HTR-8/SVneo (cell line): Measurements from ENCODE around the gene LPCAT4.
A peak's percentile ranks its signal among the peaks of the same experiment; 100 is the strongest.

Experiments used
- DNase-seq: peaks from one replicate; pipeline ENCODE4 v3.0.0; 2011; ENCODE audit warnings: low spot score, mixed read lengths; ENCODE audit not compliant: insufficient read length
- FAIRE-seq: peaks from 2 replicates; lab custom pipeline; 2011; peaks lifted over from hg19 to GRCh38; lab: Jason Lieb, UNC

The LPCAT4 gene

DNA sequence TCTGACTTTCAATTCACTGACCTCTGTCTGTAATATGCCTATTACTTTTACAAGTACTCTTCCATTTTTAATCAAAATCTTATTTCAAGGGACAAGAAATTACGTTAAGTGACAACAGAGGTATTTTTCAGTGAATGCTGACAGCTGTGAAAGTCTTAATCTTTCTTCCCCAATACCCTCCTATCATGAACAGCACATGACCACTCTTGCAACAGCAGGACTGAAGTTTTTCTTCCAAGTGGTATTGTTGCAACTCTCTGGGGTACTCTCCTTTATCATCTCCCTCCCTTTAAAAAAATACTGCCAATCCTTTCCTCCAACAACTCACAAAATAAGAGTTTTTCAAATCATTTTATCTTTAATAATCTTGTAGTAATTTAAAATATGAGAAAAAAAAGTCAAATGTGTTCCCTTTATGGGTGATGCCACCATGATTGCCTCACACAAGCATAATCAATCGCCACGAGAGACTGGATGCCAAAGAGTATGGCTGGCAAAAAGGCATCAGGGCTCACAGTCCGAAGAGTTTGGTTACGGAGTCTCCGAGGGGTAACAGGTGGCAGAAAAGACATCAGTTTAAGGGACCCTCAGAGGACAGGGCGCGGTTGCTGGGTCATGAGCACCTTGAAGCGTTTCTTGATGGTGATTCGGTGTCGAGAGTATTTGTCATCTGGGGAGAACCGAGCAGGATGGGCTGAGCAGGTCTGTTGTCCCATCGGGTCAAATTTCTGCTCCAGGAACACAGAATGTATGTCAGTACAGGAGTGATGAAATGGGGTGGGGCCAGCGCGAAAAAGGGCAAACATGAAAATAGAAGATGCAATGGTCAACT is 25.4 kb downstream of the LPCAT4 start:
- FAIRE-seq: no peak

DNA sequence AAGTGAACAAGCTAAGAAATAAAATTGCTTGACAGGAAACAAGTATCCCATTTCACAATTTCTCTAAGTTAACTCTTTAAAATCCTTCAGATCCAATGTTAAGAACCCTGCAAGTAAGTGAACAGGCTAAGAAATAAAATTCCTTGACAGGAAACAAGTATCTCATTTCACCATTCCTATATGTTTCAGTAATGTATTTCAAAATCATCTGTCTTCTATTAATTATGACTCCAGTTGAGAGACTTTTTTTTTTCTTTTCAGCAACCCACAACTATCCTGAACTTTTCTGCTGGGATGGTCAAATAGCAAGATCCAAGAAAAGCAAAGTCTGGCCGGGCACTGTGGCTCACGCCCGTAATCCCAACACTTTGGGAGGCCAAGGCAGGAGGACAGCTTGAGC is 27.1 kb downstream of the LPCAT4 start:
- FAIRE-seq (no peak), DNase-seq (no peak)

More for the DNA sequence above, 25.4 kb downstream of the LPCAT4 start:
- DNase-seq: no peak

DNA sequence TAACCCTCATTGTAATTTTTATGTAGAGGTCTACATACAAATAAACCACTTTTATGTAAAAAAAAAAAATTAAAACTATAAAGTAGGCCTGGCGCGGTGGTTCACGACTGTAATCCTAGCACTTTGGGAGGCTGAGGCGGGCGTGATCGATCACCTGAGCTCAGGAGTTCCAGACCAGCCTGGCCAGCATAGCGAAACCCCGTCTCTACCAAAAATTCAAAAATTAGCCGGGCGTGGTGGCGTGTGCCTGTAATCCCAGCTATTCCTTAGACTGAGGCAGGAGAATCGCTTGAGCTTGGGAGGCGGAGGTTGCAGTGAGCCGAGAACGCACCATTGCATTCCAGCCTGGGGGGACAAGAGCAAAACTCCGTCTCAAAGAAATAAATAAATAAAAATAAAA is 28.6 kb downstream of the LPCAT4 start:
- FAIRE-seq: no peak
- no peak for DNase-seq

GRCh38 chr15:34337557-34338306 is 29.3 kb downstream of the LPCAT4 start, which contains the start of gene SLC12A6:
SLC12A6 (minus strand) TSS chr15:34337781; CDS start chr15:34336680, 1,101 bp downstream.
- FAIRE-seq (peak; percentile 68), DNase-seq (peak; percentile 91)

DNA sequence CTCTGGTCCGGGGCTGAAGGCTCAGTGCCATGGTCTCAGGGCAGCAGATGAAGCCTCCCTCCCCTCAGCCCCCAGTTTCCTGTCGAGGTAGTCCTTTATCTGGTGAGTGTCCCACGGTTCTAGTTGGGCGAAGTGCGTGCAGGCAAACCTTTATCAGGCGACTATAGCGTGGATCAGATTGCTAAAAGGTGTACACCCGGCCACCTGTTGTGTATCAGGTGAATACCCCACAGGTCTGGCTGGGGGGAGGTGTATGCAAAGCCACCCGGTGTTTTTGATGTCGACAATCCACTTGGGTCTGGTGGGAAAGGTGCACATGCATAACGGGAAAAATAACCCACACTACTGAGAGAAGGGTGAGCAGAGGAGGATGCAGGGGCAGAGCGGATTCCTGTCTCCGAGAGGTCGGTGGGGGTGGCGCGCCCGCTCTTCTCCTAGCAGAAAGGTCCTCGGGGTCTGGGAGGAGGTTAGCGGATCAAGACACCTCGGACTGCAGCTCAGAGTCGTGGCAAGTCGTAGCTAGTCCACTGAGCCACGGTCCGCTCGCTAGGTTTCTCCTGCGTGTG is 29.9 kb downstream of the LPCAT4 start:
- peak; percentile 33 for FAIRE-seq
- no peak for DNase-seq

DNA sequence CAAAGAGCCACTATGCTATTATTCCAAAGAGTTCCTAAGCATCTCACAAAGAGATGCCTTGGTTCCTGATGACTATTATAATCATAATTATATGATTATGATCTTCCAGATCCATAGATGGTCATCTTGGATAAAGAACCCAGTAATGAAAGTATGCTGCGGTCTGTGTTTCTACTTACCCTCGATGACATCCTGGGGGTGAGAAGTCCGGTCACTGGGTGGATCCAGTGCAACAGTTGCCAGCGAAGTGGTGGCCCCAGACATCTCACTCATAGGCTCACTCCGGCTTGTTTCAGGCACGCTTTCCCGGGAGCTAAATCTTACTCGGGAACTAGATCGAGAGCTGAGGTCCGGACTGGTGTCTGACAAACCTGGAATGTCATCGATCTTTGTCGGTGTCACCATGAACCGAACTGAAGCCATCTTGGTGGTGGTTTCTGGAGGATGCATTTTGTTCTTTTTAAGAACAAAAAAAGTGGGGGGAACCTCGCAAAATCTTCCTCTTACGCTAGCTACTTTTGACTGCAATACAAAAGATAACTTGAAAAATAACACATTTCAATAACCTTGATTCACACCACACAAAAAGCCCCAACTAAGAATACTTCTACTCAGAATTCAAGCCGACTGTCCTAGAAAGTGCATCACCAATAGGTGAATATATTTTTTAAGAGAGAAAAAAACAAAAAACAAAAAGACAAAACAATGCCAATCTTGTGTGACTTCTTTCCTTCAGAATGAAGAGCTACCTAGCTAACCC is 30.6 kb downstream of the LPCAT4 start:
- FAIRE-seq: no peak
- no peak for DNase-seq

DNA sequence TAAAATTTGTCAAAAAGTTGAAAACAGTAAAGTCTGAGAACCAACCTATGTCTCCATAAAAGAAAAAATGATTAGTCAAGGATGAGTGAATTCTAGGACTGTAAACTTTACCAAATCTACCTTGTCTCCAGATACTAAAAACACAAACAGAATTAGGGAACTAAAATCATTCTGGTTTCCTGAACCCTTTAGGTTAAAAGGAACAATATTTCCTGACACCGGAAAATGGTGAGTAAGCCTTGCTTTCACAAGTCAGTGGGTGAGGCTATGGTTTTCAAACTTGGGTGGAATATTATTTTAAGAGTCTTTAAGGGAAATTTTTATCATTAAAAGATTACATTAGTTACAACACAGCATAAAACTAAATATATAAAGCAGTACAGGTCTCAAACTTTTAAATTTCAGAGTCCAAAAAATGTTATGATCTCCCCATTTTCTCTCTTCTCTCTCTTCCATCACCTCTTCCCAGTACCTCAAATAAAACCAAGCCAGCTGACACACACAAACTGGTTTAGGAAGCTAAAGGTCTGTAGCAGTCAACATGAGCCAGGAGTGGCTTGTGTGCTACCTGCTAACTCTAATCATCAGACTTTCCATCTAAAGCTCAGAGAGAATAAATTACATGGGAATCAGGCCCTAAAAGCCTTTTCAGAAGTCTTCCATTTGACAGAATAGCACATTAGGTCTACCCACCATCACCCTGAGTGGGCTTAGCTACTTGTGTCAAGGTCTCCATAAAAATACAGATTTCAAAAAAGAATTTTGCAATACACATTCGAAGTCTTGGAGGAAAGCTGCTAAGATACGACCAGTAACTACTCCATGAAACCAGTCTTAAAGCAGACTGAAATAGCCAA is 31.6 kb downstream of the LPCAT4 start:
- DNase-seq (no peak), FAIRE-seq (no peak)

GRCh38 chr15:34334672-34335071 is 32.3 kb downstream of the LPCAT4 start:
- DNase-seq (no peak), FAIRE-seq (no peak)

GRCh38 chr15:34332553-34333120 is 34.4 kb downstream of the LPCAT4 start:
- no peak for DNase-seq
- no peak for FAIRE-seq

DNA sequence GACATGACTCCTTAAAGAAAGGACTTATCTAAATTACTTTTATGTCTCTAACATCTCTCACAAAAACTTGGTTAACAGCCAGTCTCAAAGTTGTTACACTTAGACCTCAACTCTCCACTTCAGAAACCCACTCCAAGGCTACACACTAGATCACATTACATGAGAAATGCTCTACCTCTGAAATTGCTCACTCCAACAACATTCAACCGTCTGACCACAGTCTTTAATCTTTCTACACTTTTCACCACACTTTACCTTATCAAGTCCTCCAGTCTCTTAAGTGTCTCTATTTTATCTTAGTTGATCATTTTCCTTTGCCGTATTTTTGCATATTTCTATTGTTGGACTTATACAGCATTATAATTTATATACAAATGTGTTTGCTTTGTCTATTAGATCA is 35.2 kb downstream of the LPCAT4 start:
- DNase-seq (no peak), FAIRE-seq (no peak)

GRCh38 chr15:34330279-34330678 is 36.7 kb downstream of the LPCAT4 start:
- FAIRE-seq: no peak
- no peak for DNase-seq

- no peak for FAIRE-seq
Observed at GRCh38 chr15:34329006-34329405, 38.0 kb downstream of the LPCAT4 start.

GRCh38 chr15:34327906-34328305 is 39.1 kb downstream of the LPCAT4 start:
- FAIRE-seq: no peak

More at GRCh38 chr15:34329006-34329405, 38.0 kb downstream of the LPCAT4 start:
- DNase-seq: no peak

DNA sequence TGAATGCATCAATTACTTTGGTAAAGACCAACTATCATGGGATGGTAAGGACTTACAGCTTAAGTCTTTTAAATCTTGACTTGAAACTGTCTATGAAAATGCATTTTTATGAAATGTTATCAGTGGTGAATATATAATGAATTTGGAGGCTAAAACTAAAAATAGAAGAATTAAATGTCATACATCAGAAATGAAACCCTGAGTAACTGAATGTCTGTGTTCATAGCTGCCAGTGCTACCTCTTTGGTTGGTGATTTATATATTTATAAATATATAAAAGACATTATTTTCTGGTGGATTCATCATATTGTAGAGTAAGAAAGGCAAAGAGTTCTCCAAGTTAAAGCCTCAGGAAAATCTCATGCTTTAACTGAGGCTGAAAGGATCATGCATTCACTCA is 41.6 kb downstream of the LPCAT4 start:
- no peak for DNase-seq
- FAIRE-seq: no peak

More at GRCh38 chr15:34327906-34328305, 39.1 kb downstream of the LPCAT4 start:
- no peak for DNase-seq

GRCh38 chr15:34324933-34325332 is 42.1 kb downstream of the LPCAT4 start:
- DNase-seq (no peak), FAIRE-seq (no peak)

DNA sequence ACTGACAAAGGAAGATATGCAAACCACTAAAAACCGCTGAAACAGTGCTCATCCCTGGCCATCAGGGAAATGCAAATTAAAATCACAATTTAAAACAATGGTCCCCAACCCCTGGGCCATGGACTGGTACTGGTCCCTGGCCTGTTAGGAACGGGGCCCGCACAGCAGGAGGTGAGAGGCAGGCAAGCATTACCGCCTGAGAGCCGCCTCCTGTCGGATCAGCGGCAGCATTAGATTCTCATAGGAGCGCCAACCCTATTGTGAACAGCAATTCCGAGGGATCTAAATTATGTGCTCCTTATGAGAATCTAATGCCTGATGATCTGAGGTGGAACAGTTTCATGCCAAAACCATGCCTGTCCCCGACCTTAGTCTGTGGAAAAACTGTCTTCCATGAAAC is 43.8 kb downstream of the LPCAT4 start:
- FAIRE-seq: no peak
- no peak for DNase-seq

DNA sequence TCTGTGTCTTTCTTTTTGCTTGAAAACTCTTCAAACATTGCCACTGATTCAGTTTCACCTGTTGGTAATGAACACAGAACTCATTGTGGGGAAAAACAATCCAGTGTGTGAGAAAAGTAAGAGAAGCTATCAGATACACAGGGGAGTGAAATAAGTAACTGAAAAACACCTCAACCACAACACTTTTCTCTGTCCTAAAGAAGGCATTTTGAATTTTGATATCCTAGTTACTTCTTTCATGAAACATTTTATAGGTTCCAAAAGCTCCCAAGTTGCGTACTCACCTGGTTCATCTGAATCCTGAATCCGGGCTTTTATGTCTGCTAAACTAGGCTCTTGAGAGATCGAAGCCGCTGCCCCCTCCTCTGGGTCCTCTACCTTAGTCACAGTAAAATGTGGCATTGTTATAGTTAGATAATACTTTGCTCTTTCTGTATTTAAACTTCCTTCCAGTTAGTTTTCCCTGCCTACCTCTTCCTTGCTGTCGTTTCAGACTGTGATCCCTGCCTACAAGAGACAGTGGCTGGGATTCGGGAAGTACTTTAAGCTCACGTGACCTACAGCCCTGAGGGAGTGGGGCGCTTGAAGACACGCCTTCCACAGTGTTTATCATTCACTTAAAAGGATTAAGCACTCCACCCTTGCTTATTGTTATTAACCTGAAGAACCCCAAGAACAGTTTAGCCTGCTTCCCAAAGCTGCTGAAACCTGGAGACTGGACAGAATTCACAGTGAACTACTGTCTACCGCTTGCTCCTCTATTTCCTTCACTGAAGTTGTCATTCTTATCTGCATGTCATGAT is 48.5 kb downstream of the LPCAT4 start:
- no peak for FAIRE-seq
- peak; percentile 59 for DNase-seq
